Measurements from ENCODE around the gene PTEN.

- TF ChIP-seq CTCF (conservative IDR thresholded peaks at IDR 0.05 in 1 of 2, IDR thresholded peaks at IDR 0.05 in 1 of 2; ENCODE audit: extremely low read depth in 1 of 2, insufficient read depth in 1 of 2, low read depth in 1 of 2, low read length in 2 of 2) (no peak), EZH2 (IDR thresholded peaks at IDR 0.05; ENCODE audit: borderline replicate concordance, low read length) (no peak)
Measured at GRCh38 chr10:87860816-87861403, 2.5 kb upstream of the PTEN start.

Measured in mammary epithelial cell (primary cell).